ENCODE measurements around the gene SNRNP25.
"Not testable (repeated sequence)": the region's sequence is repeated elsewhere in the genome, so short reads cannot be mapped to it uniquely, and the experiment has no call there.

Gene SNRNP25

GRCh38 chr16:45454-45853, 8.2 kb upstream of the SNRNP25 start:
- Histone ChIP-seq H3K27ac (ENCODE audit: low read depth, low read length) (no peak overlapping the region), H2AFZ (ENCODE audit: low read depth, low read length, severe bottlenecking) (no peak overlapping the region), H3K9me3 (ENCODE audit: insufficient read depth, low read length) (no peaks in the 10 kb centered on the region), H3K27me3 (ENCODE audit: low read length) (no peaks in the 10 kb centered on the region), H3K9me2 (replicated peaks; ENCODE audit: insufficient read depth, low read length) (no peaks in the 10 kb centered on the region), H3K4me3 (ENCODE audit: insufficient read depth, low read length, poor library complexity, severe bottlenecking) (no peak overlapping the region), H4K20me1 (ENCODE audit: low read depth, low read length) (no peaks in the 10 kb centered on the region), H3F3A (ENCODE audit: insufficient read depth) (peaks cover 11% of the 10 kb centered on the region; the same call in 1 of the 2 replicates), H3K79me2 (ENCODE audit: insufficient read depth, low read length) (peaks cover 49% of the 10 kb centered on the region), H3K36me3 (ENCODE audit: low read length) (peaks cover 32% of the 10 kb centered on the region), H3K9ac (ENCODE audit: low read length) (no peak overlapping the region), H3K4me2 (ENCODE audit: low read depth, low read length, poor library complexity, severe bottlenecking) (no peak overlapping the region)
- TF ChIP-seq EZH2phosphoT487 (conservative IDR thresholded peaks at IDR 0.05; ENCODE audit: low read length) (no peak), CTCF (IDR thresholded peaks at IDR 0.05; ENCODE audit: insufficient read depth, low read length, poor library complexity, severe bottlenecking) (no peak)

- H3F3A ChIP-seq (ENCODE audit: insufficient read depth); H3K27ac ChIP-seq (ENCODE audit: low read depth, low read length): not testable (repeated sequence)
Measured at GRCh38 chr16:46510-46909, 7.1 kb upstream of the SNRNP25 start.

GRCh38 chr16:47234-47633, 6.4 kb upstream of the SNRNP25 start:
- Histone ChIP-seq H3K36me3 (ENCODE audit: low read length) (peaks cover 36% of the 10 kb centered on the region), H3K9ac (ENCODE audit: low read length) (no peak overlapping the region), H2AFZ (ENCODE audit: low read depth, low read length, severe bottlenecking) (no peak overlapping the region)

More at GRCh38 chr16:46510-46909, 7.1 kb upstream of the SNRNP25 start:
- not testable (repeated sequence) for H3K9ac ChIP-seq (ENCODE audit: low read length); H3K4me3 ChIP-seq (ENCODE audit: insufficient read depth, low read length, poor library complexity, severe bottlenecking); H3K4me2 ChIP-seq (ENCODE audit: low read depth, low read length, poor library complexity, severe bottlenecking); H3K9me2 ChIP-seq (replicated peaks; ENCODE audit: insufficient read depth, low read length); H3K27me3 ChIP-seq (ENCODE audit: low read length); H3K9me3 ChIP-seq (ENCODE audit: insufficient read depth, low read length); H4K20me1 ChIP-seq (ENCODE audit: low read depth, low read length); H2AFZ ChIP-seq (ENCODE audit: low read depth, low read length, severe bottlenecking)
- Histone ChIP-seq H3K79me2 (ENCODE audit: insufficient read depth, low read length) (peaks cover 60% of the 10 kb centered on the region), H3K36me3 (ENCODE audit: low read length) (peaks cover 39% of the 10 kb centered on the region)

More at GRCh38 chr16:47234-47633, 6.4 kb upstream of the SNRNP25 start:
- Histone ChIP-seq H3K27me3 (ENCODE audit: low read length) (no peaks in the 10 kb centered on the region), H3K27ac (ENCODE audit: low read depth, low read length) (no peak overlapping the region), H3K9me3 (ENCODE audit: insufficient read depth, low read length) (no peaks in the 10 kb centered on the region), H4K20me1 (ENCODE audit: low read depth, low read length) (peaks cover 8% of the 10 kb centered on the region; the same call in 1 of the 2 replicates), H3K9me2 (replicated peaks; ENCODE audit: insufficient read depth, low read length) (no peaks in the 10 kb centered on the region), H3K79me2 (ENCODE audit: insufficient read depth, low read length) (peaks cover 67% of the 10 kb centered on the region), H3K4me2 (ENCODE audit: low read depth, low read length, poor library complexity, severe bottlenecking) (no peak overlapping the region), H3F3A (ENCODE audit: insufficient read depth) (0 out of 2 replicates have a peak, but pooled peaks cover 6% of the 10 kb centered on the region), H3K4me3 (ENCODE audit: insufficient read depth, low read length, poor library complexity, severe bottlenecking) (no peak overlapping the region)
- no peak for TF ChIP-seq EZH2phosphoT487 (conservative IDR thresholded peaks at IDR 0.05; ENCODE audit: low read length)
- no peak for TF ChIP-seq CTCF (IDR thresholded peaks at IDR 0.05; ENCODE audit: insufficient read depth, low read length, poor library complexity, severe bottlenecking)

All from SU-DHL-6 (cell line).